SK-N-MC (cell line): Measurements from ENCODE around the gene LCN1.

Source experiments
- DNase-seq: peaks from one replicate; pipeline ENCODE4 v3.0.0-alpha.2; 2011; ENCODE audit warnings: low read depth, low spot score
- H3K27ac ChIP-seq: fragments of 200-600 bp; sonication (generic); 2 replicates; pipeline ENCODE4 v1.5.1; 2016; ENCODE audit warnings: mixed run types
- H3K36me3 ChIP-seq: fragments of 200-600 bp; sonication (generic); 2 replicates; pipeline ENCODE4 v1.6.1; 2017; ENCODE audit warnings: antibody characterized with exemption, low read length, mixed read lengths; ENCODE audit not compliant: insufficient read depth
- H3K4me3 ChIP-seq: fragments of 200-600 bp; sonication (generic); 2 replicates; pipeline ENCODE4 v1.5.1; 2016
- H3K9ac ChIP-seq: fragments of 200-600 bp; sonication (generic); 2 replicates; pipeline ENCODE4 v1.8.0; 2017; ENCODE audit warnings: mixed run types, mixed read lengths; ENCODE audit not compliant: insufficient read length
- H3K9me3 ChIP-seq: fragments of 200-600 bp; sonication (generic); 2 replicates; pipeline ENCODE4 v1.6.1; 2017; ENCODE audit warnings: low read depth, mild to moderate bottlenecking, antibody characterized with exemption, low read length, moderate library complexity, mixed read lengths
- EZH2 ChIP-seq: fragments of 200-600 bp; sonication (generic); IDR thresholded peaks from one replicate; pipeline ENCODE4 v1.6.1; 2017; ENCODE audit warnings: antibody characterized with exemption
- FOXP2 ChIP-seq: optimal IDR thresholded peaks from 2 replicates; pipeline ENCODE3; 2011; ENCODE audit warnings: mild to moderate bottlenecking, moderate library complexity; ENCODE audit not compliant: insufficient read depth; ENCODE audit errors: extremely low read length, control extremely low read depth
- POLR2AphosphoS5 ChIP-seq: IDR thresholded peaks from 2 replicates; pipeline ENCODE4 v1.6.1; 2012; ENCODE audit warnings: mild to moderate bottlenecking, low read depth, low read length, borderline replicate concordance

LCN1 gene

DNA sequence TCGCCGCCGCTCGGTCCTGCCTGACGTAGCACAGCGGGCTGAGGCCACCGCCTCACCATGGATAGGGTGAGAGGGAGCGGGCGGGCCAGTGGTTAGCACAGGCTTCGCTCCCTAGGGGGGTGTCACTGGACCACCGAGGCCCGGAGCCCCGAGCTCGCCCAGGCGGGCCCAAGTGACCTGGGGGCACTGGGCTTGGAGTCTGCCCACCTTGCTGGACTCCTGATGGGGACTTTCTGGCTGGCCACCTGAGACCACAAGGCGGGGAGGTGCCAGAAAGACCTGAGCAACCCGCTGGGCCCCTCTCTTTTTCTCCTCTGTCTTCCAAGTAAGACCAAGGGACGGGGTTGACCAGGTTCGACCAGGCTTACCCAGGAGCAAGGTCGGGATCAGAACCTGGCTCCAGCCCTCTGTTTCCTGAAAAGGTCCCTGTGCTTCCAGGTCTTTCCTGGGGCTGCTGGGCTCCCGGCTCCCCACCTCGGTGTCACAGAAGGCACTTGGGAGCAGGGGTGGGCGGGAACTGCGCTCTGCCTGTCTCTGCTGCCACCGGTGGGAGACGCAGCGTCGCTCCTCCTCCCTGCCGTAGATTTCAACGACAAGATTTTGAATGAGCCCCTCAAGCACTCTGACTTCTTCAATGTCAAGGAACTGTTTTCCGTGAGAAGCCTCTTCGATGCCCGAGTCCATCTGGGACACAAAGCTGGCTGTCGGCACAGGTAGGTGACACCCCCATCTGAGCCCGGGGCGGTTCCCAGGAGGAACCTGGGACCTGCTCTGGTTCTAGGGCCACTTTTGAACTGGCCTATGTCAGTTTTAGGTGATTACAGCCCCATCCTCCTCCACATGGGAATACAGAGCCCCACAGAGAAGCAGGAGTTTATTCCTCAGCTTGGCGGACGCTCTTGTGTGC is 19.7 kb upstream of the LCN1 start:
- Histone ChIP-seq H3K4me3 (peak overlapping the region; percentile 94), H3K36me3 (peaks cover 37% of the 10 kb centered on the region), H3K9me3 (no peaks in the 10 kb centered on the region), H3K9ac (peak overlapping the region; percentile 94), H3K27ac (no peak overlapping the region)
- DNase-seq: no peak
- TF ChIP-seq FOXP2: no peak
- no peak for TF ChIP-seq EZH2
- no peak for TF ChIP-seq POLR2AphosphoS5

DNA sequence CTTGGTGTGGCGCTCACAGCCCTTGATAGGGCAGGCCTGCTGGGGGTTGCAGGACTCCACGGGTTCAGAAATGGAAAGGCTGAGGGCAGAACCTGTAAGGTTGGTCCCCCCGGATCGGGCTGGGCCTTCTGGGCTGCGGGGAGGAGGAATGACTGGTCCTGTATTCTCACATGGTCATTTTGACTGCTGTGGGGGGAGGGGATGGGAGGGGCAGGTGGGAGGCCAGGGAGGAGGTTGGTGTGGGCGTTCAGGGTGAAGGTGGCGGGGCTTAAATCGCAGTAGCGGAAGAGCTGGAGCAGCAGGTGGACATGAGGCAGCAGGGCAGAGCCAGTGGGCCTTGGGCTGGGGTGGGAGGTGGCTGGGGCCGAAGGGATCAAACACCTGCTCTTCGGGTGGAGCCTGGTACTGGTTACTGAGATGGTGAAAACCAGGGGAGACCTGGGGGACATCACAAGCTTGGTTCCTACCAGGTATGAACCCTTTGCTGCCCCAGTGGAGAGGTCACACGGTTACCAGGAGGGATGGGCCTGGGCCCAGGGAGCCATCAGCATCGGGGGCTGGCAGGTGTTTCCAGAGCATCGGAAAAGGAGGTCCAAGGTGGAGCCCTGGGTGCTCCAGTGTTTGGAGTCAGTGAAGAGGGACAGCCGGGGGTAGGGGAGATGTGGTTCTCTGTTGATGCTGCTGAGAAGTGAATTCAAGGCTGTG is 18.9 kb upstream of the LCN1 start:
- H3K9ac ChIP-seq: peak overlapping the region; percentile 94
- no peak for DNase-seq
- H3K27ac ChIP-seq: no peak overlapping the region
- H3K4me3 ChIP-seq: peak overlapping the region; percentile 94
- no peak for TF ChIP-seq EZH2
- TF ChIP-seq FOXP2: no peak
- TF ChIP-seq POLR2AphosphoS5: no peak
- peaks cover 37% of the 10 kb centered on the region for H3K36me3 ChIP-seq
- no peaks in the 10 kb centered on the region for H3K9me3 ChIP-seq

DNA sequence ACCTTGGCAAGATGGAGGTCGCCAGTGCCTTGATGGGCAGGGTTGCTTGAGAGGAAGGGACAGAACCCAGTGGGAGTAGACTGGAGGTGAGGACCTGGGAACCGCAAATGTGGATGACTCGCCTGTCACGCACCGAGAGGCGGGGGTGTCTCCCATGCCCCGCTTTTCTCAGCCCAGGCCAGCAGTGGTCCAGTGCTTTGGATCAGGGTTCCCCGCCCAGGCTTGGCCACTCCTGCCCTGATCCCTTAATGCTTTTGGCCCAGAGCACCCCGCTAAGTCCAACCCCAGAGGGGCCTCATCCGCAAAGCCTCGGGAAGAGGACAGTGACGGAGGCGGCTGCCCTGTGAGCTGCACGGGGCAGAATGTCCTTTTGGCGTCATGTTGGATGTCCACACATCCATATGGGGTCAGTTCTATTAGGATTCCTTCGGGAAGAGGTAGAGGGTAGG is 18.3 kb upstream of the LCN1 start:
- Histone ChIP-seq H3K9ac (no peak overlapping the region), H3K4me3 (no peak overlapping the region), H3K9me3 (no peaks in the 10 kb centered on the region), H3K36me3 (peaks cover 37% of the 10 kb centered on the region), H3K27ac (no peak overlapping the region)
- no peak for TF ChIP-seq POLR2AphosphoS5
- no peak for TF ChIP-seq FOXP2
- TF ChIP-seq EZH2: no peak
- no peak for DNase-seq

DNA sequence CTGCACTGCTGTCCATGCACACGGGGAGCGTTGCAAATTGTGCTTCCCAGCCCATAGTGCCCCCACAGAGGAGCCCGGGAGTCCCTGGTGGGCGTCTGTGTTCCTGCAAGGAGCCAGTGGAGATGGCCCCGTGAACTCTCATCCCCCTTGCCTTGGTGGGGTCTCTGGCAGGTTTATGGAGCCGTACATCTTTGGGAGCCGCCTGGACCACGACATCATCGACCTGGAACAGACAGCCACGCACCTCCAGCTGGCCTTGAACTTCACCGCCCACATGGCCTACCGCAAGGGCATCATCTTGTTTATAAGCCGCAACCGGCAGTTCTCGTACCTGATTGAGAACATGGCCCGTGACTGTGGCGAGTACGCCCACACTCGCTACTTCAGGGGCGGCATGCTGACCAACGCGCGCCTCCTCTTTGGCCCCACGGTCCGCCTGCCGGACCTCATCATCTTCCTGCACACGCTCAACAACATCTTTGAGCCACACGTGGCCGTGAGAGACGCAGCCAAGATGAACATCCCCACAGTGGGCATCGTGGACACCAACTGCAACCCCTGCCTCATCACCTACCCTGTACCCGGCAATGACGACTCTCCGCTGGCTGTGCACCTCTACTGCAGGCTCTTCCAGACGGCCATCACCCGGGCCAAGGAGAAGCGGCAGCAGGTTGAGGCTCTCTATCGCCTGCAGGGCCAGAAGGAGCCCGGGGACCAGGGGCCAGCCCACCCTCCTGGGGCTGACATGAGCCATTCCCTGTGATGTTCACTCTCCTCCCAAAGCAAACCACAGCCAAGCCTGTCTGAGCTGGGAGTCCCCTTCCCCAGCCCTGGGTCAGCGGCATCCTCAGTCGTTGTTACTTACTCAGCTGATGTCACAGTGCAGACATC is 17.6 kb upstream of the LCN1 start:
- Histone ChIP-seq H3K9ac (no peak overlapping the region), H3K36me3 (peaks cover 37% of the 10 kb centered on the region), H3K9me3 (no peaks in the 10 kb centered on the region), H3K27ac (no peak overlapping the region), H3K4me3 (no peak overlapping the region)
- TF ChIP-seq POLR2AphosphoS5 (no peak), EZH2 (no peak), FOXP2 (no peak)
- DNase-seq: no peak

DNA sequence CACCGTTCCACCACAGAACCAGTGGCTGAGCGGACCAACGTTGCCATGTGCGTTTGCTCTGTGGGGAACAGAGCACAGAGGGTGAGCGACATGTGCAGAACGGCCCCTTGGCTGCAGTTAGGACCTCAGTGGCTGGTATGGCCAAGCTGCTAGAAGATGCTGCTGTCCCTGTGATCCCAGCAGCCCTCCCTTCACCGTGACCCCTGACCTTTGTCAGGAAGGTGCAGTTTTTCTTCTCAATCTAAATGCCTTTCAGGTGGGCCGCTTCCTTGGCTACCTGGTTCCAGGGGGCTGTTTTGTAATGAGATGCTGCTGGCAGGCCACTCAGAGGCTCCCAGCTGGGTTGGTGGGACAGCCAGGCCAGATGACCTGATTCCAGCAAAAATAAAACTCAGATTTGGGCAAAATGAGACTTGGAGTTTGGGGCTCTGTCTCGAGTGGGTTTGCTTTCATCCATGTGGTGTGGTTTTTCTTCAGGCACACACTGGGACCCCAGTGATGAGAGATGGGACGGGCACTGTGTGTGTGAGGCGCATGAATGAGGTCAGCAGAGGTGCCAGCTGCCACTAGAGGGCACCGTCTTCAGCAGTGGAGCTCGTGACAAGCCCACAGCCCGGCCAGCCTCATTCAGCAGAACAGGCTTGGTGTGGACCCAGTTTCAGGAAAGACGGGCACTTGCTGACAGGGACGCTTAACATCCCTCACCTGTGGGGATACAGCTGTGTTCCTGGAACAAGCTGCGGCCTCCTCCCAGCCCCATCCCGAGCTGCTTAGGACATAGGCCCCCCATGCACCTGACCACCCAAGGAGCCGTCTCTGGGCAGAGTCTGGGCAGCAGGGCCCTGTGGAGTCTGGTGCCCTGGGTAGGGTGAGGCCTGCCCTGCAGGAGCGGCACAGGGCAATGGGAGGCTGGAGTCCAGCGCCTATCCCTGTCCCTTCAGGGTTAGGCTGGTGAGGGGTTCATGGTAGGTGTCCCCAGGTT is 16.7 kb upstream of the LCN1 start:
- Histone ChIP-seq H3K27ac (no peak overlapping the region), H3K9ac (no peak overlapping the region), H3K36me3 (peaks cover 37% of the 10 kb centered on the region), H3K9me3 (no peaks in the 10 kb centered on the region), H3K4me3 (no peak overlapping the region)
- TF ChIP-seq EZH2 (no peak), FOXP2 (no peak), POLR2AphosphoS5 (no peak; the same call in 1 of the 2 replicates)
- no peak for DNase-seq

DNA sequence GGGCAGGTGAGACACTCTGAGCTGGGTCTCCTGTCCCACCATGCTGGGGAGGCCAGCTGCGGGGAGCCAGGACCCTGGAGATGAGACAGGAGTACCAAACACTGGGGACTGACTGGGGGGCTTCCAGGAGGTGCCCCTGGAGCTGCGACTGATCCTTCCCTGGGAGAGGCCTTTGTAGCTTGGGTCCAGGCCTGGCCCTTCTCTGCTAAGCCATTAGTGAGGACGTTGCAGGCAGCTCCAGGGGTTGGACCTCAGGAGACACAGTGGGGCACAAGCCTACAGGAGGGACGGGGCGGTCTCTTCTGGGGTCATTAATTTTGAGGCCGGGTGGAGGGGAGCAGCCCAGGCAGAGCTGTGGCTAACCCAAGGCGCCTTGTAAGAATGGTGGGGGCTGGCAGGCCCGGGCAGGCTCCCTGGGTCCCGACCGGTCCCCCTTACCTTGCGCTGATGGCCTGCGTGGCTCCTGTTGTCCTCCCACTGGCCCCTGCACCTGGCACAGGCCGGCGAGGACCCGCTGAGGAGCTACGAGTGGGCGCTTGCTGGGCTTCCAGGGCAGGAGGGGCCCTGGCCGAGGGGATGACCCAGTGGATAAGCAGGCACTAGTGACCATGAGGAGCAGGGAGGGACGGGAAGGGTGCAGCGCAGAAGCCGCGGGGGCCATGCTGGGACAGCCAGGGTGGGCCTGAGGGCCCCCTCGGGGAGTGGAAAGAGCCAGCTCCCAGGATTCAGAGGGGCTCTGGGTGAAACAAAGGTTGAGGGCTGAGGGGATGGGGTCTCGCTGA is 15.6 kb upstream of the LCN1 start:
- Histone ChIP-seq H3K36me3 (peaks cover 37% of the 10 kb centered on the region), H3K9ac (no peak overlapping the region), H3K9me3 (no peaks in the 10 kb centered on the region), H3K27ac (no peak overlapping the region), H3K4me3 (no peak overlapping the region)
- DNase-seq: no peak
- no peak for TF ChIP-seq POLR2AphosphoS5
- no peak for TF ChIP-seq EZH2
- no peak for TF ChIP-seq FOXP2
